Endothelial cell of umbilical vein (primary cell): ENCODE data around the gene CALR3. TPM values are rescaled to one million over a fixed set of nuclear protein-coding genes. Genes with fewer than 3 reads are reported as not detected.

Source experiments
- BruUV-seq: library from RNA; stranded (reverse); fragments of 400-500 nt; replicated peaks from 2 replicates; lab custom pipeline; 2021; lab: Mats Ljungman, UMichigan
- CTCF ChIA-PET: fragments of 300-600, 350-600 bp; sonication (Branson Sonifier 250); formaldehyde crosslinking; loops from one replicate; lab custom pipeline; 2021; ENCODE audit warnings: antibody characterized with exemption, inconsistent platforms; lab: Charles Lee
- POLR2A ChIA-PET: fragments of 300-600, 350-600 bp; sonication (Branson Sonifier 250); formaldehyde crosslinking; loops from one replicate; lab custom pipeline; 2021; ENCODE audit warnings: antibody characterized with exemption, inconsistent platforms; lab: Charles Lee
- DNase-seq: peaks from one replicate; pipeline ENCODE4 v3.0.0-alpha.2; 2011; ENCODE audit warnings: low read depth, low spot score
- FAIRE-seq: peaks from 2 replicates; lab custom pipeline; 2011; peaks lifted over from hg19 to GRCh38; lab: Jason Lieb, UNC
- H2AFZ ChIP-seq: 2 replicates; pipeline ENCODE4 v1.6.0; 2012; ENCODE audit warnings: low read depth, low read length, control low read depth, inconsistent platforms
- H3K27ac ChIP-seq: 2 replicates; pipeline ENCODE4 v1.5.1; 2011; ENCODE audit warnings: low read depth, mild to moderate bottlenecking, control low read depth, low read length, moderate library complexity; ENCODE audit not compliant: insufficient read depth
- H3K27me3 ChIP-seq, 2 experiments: 2 replicates each; pipeline versions ENCODE4 v1.6.0 to v1.6.1; 2011; ENCODE audit warnings: low read length in 2 of 2, mixed read lengths in 1 of 2; ENCODE audit not compliant: control insufficient read depth in 2 of 2, insufficient read depth in 2 of 2
- H3K36me3 ChIP-seq, 2 experiments: 2 replicates in 1 of 2; 3 replicates in 1 of 2; pipeline ENCODE4 v1.5.1; 2011; ENCODE audit warnings: low read length in 2 of 2, mild to moderate bottlenecking in 1 of 2, moderate library complexity in 1 of 2; ENCODE audit not compliant: control insufficient read depth in 2 of 2, insufficient read depth in 2 of 2; ENCODE audit errors: extremely low read depth in 1 of 2
- H3K4me1 ChIP-seq: 3 replicates; pipeline ENCODE4 v1.5.1; 2011; ENCODE audit warnings: mild to moderate bottlenecking, low read length; ENCODE audit not compliant: control insufficient read depth, insufficient read depth; ENCODE audit errors: extremely low read depth
- H3K4me2 ChIP-seq: 2 replicates; pipeline ENCODE4 v1.6.1; 2011; ENCODE audit warnings: low read length, control low read depth, mixed read lengths; ENCODE audit not compliant: insufficient read depth
- H3K4me3 ChIP-seq, 3 experiments: fragments of 200-600 bp in 1 of 3; sonication (generic), shearing (Covaris generic) in 1 of 3; replicated peaks in 1 of 3; 2 replicates each; pipeline ENCODE4 v1.5.1; 2011 to 2016; ENCODE audit warnings: control low read depth in 3 of 3, low read length in 3 of 3, mild to moderate bottlenecking in 2 of 3, inconsistent platforms in 1 of 3, low read depth in 1 of 3, moderate library complexity in 1 of 3; ENCODE audit not compliant: insufficient read depth in 1 of 3
- H3K79me2 ChIP-seq: 2 replicates; pipeline ENCODE4 v1.6.0; 2012; ENCODE audit warnings: low read length, inconsistent platforms; ENCODE audit not compliant: control insufficient read depth, insufficient read depth
- H3K9ac ChIP-seq: replicated peaks from 2 replicates; pipeline ENCODE3; 2011; ENCODE audit warnings: low read length, control low read depth; ENCODE audit not compliant: insufficient read depth; ENCODE audit errors: extremely low read depth
- H3K9me1 ChIP-seq: replicated peaks from 3 replicates; pipeline ENCODE4 v1.6.0; 2011; ENCODE audit warnings: mild to moderate bottlenecking, low read length; ENCODE audit not compliant: control insufficient read depth, insufficient read depth; ENCODE audit errors: extremely low read depth
- H3K9me3 ChIP-seq: replicated peaks from 2 replicates; pipeline ENCODE4 v1.5.1; 2012; ENCODE audit warnings: low read length, inconsistent platforms; ENCODE audit not compliant: control insufficient read depth, insufficient read depth
- H4K20me1 ChIP-seq: replicated peaks from 2 replicates; pipeline ENCODE3; 2011; ENCODE audit warnings: mild to moderate bottlenecking, low read length; ENCODE audit not compliant: control insufficient read depth, insufficient read depth; ENCODE audit errors: extremely low read depth
- EZH2 ChIP-seq: IDR thresholded peaks from 2 replicates; pipeline ENCODE4 v1.6.1; 2012; ENCODE audit warnings: borderline replicate concordance, low read depth, mild to moderate bottlenecking, moderate library complexity, low read length, inconsistent platforms; ENCODE audit not compliant: severe bottlenecking
- FOS ChIP-seq: IDR thresholded peaks from 2 replicates; pipeline ENCODE4 v1.6.1; 2011; ENCODE audit warnings: mild to moderate bottlenecking, low read length, moderate library complexity, borderline replicate concordance; ENCODE audit not compliant: insufficient read depth
- JUN ChIP-seq: IDR thresholded peaks from 2 replicates; pipeline ENCODE4 v1.6.1; 2011; ENCODE audit warnings: borderline replicate concordance, low read depth; ENCODE audit not compliant: insufficient read length, insufficient read depth
- MAX ChIP-seq: IDR thresholded peaks from 2 replicates; pipeline ENCODE4 v1.6.1; 2011; ENCODE audit not compliant: insufficient read depth, insufficient read length
- MYC ChIP-seq: IDR thresholded peaks from one replicate; pipeline ENCODE4 v1.6.1; 2011; ENCODE audit warnings: mild to moderate bottlenecking, low read depth, low read length
- POLR2A ChIP-seq: IDR thresholded peaks from 2 replicates; pipeline ENCODE4 v1.6.1; 2012; ENCODE audit warnings: low read depth, mild to moderate bottlenecking, control low read depth, low read length
- POLR2AphosphoS5 ChIP-seq: IDR thresholded peaks from 2 replicates; pipeline ENCODE4 v1.6.1; 2012; ENCODE audit warnings: low read depth, mild to moderate bottlenecking, control low read depth, low read length, moderate library complexity; ENCODE audit not compliant: insufficient read depth
- dilution Hi-C: fragments of 300-500 bp; cut with MboI; formaldehyde crosslinking; loops from one replicate; pipeline ENCODE4 v1.15.0; 2019; ENCODE audit warnings: low sequenced_read_pairs; ENCODE audit not compliant: extremely low pct_ligation_motif_present
- intact Hi-C: fragments of 100-400 bp; cut with micrococcal nuclease; formaldehyde crosslinking; loops from one replicate; pipeline ENCODE4 v1.10.0; 2022
- polyA plus RNA-seq, 4 experiments: library from polyadenylated mRNA; depleted of rRNA in 3 of 4; stranded (reverse) in 3 of 4; unstranded in 1 of 4; fragments of >200 nt; gene quantifications; 2 replicates each; pipeline versions ENCODE4 v1.2.1 to v1.2.3, GENCODE V29; 2011 to 2012; ENCODE audit warnings: missing spikeins in 1 of 4
- total RNA-seq: library from RNA; stranded (reverse); gene quantifications from 2 replicates; pipeline ENCODE4 v1.2.3, GENCODE V29; 2021

CALR3 gene
- total and polyA plus RNA-seq, 2 donors (not counting 3 experiments of a cell fraction or from before 2014, with no cell fraction given): not detected

DNA sequence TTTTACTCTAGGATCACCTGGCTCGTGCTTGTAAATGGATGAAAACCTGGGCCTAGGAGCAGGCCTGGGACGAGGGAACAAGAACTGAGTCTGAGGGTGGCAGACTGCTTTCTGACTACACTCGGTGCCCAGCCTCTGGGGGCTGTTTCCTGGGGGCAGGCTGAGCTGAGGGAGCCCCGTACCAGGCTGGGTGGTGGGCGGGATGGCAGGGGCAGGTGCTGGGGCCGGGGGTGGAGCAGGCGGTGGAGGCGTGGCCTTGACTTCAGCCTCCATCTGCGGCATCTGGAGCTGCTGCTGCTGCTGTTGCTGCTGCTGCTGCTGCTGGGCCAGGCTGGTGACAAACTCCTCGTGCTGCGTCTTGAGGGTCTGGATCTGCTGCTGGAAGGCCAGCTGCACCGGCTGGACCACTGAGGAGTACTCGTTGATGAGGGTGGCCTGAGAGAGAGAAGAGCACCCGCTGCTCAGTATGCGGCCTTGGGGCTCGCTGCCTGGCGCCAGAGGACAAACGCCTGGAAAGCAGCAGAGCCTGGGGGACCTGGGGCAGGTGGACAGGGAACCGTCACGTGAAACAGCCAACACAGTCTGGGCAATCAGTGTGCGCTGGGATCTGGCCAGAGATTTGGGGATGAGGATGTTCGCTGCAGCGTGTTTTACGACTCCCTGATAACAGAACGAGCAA, 33.6 kb upstream of the CALR3 start:
- no TSS peak for BruUV-seq
- dilution Hi-C loops (no loop called here), intact Hi-C loops (loop anchor here (5.0 kb wide), 1 partner anchor 98 kb away; the partner anchor contains the start of gene MED26)
- H3K9ac ChIP-seq: no peak overlapping the region
- H3K79me2 ChIP-seq: no peaks in the 10 kb centered on the region
- no peak overlapping the region for H2AFZ ChIP-seq
- no peak overlapping the region for H3K4me2 ChIP-seq
- TF ChIP-seq POLR2AphosphoS5 (no peak), JUN (no peak), FOS (no peak), MYC (no peak), MAX (no peak), POLR2A (no peak), EZH2 (no peak)
- H3K36me3 ChIP-seq: peaks cover 22 to 80% of the 10 kb centered on the region in 2 experiments
- no peak overlapping the region for H3K27ac ChIP-seq
- FAIRE-seq (no peak), DNase-seq (no peak)
- no peaks in the 10 kb centered on the region for H3K9me3 ChIP-seq
- H3K9me1 ChIP-seq: no peaks in the 10 kb centered on the region
- CTCF ChIA-PET: interaction anchor here (0.9 kb wide), 1 partner anchor 58 kb away, joined by 3 read pairs; no protein-coding TSS in a partner anchor
- H3K4me3 ChIP-seq: no peak overlapping the region
- H3K27me3 ChIP-seq: no peaks in the 10 kb centered on the region
- POLR2A ChIA-PET: no interaction called here
- no peaks in the 10 kb centered on the region for H3K4me1 ChIP-seq
- H4K20me1 ChIP-seq: no peaks in the 10 kb centered on the region
